ENCODE data around the gene MYH11.

- TF ChIP-seq CTCF (IDR thresholded peaks at IDR 0.05), result no peak
- no peak for TF ChIP-seq POLR2A (IDR thresholded peaks at IDR 0.05)
These were observed 166.5 kb downstream of the MYH11 start for GRCh38 chr16:15690296-15690695.

Measured in esophagus squamous epithelium (tissue), 4 donors.